ENCODE measurements around the gene CAPN12.

DNA sequence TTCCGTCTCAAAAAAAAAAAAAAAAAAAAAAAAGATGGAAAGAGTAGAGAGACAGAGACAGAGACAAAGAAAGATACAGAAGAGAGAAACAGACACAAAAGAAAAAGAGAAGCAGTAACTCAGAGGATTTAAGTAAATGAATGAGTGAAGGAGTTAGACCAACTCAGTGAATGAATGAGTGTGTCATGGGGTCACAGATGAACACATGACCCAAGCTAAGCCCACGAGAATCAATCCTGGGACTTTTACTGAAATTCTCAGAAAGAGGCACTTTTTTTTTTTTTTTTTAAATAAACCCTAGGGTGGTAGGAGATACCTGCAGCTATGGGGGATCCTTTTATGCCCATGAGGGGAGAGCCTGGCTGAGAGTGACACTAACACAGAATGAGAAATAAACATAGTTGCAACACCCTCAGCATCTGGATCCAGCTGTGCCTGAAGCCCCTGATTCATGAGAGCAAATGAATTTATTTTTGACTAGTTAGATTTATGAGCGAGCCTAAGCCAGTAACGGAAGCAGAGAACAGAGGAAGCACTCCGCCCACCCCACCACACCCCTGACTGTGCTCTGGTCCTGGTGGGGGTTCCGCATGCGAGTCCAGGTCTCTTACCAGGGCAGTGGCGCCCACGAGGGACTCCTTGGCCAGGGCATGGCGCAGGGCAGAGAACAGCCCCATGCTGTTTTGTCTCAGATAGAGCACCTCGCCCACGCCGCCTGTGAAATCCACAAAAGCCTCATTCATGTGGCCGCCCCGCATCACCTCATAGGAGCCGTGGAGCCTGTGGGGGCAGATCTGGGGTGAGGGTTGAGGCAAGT is 4.6 kb downstream of the CAPN12 start:
- TF ChIP-seq, protein P1, sequence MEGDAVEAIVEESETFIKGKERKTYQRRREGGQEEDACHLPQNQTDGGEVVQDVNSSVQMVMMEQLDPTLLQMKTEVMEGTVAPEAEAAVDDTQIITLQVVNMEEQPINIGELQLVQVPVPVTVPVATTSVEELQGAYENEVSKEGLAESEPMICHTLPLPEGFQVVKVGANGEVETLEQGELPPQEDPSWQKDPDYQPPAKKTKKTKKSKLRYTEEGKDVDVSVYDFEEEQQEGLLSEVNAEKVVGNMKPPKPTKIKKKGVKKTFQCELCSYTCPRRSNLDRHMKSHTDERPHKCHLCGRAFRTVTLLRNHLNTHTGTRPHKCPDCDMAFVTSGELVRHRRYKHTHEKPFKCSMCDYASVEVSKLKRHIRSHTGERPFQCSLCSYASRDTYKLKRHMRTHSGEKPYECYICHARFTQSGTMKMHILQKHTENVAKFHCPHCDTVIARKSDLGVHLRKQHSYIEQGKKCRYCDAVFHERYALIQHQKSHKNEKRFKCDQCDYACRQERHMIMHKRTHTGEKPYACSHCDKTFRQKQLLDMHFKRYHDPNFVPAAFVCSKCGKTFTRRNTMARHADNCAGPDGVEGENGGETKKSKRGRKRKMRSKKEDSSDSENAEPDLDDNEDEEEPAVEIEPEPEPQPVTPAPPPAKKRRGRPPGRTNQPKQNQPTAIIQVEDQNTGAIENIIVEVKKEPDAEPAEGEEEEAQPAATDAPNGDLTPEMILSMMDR (IDR thresholded peaks at IDR 0.05) = no peak
- TF ChIP-seq MXI1 (IDR thresholded peaks at IDR 0.05; ENCODE audit: low read depth, low read length) (no peak), FOXM1 (IDR thresholded peaks at IDR 0.05; ENCODE audit: low read depth) (no peak), JUND (IDR thresholded peaks at IDR 0.05) (no peak)
- TF ChIP-seq, protein P2, sequence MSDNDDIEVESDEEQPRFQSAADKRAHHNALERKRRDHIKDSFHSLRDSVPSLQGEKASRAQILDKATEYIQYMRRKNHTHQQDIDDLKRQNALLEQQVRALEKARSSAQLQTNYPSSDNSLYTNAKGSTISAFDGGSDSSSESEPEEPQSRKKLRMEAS (IDR thresholded peaks at IDR 0.05; ENCODE audit: low read depth) = no peak
